HG02938 (cell line): Measurements from ENCODE around the gene DHRS9.

Experiments used
- ATAC-seq: cut with Tn5 transposase; IDR thresholded peaks from one replicate; pipeline ENCODE4 v1.9.1; 2021; ENCODE audit warnings: mild to moderate bottlenecking, moderate library complexity; ENCODE audit not compliant: unreplicated experiment

The DHRS9 gene

GRCh38 chr2:169093535-169093934 is 24.2 kb downstream of the DHRS9 start:
- ATAC-seq: no peak

- no peak for ATAC-seq
Measured at GRCh38 chr2:169094676-169095075, 25.3 kb downstream of the DHRS9 start.

DNA sequence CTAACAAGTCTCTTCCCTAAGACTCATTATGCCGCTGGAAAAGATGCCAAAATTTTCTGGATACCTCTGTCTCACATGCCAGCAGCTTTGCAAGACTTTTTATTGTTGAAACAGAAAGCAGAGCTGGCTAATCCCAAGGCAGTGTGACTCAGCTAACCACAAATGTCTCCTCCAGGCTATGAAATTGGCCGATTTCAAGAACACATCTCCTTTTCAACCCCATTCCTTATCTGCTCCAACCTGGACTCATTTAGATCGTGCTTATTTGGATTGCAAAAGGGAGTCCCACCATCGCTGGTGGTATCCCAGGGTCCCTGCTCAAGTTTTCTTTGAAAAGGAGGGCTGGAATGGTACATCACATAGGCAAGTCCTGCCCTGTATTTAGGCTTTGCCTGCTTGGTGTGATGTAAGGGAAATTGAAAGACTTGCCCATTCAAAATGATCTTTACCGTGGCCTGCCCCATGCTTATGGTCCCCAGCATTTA is 26.3 kb downstream of the DHRS9 start:
- ATAC-seq: no peak

- ATAC-seq: no peak
Measured at GRCh38 chr2:169104848-169105247, 35.5 kb downstream of the DHRS9 start.

DNA sequence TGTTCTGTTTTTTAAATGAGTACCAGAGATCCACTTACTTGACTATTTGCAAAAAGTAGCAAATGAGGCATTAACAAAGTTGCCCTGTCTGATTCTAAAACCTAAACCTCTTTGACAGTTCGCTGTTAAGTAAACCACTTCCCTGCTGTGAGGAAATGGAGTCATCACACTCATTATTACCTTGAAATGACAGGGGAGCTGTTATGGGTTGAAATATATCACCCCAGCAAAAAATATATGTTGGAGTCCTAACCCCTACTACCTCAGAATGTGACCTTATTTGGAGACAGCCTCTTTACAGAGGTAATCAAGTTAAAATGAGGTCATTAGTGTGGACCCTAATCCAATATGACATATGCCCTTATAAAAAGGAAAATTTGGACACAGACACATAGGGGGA is 36.1 kb downstream of the DHRS9 start:
- ATAC-seq: no peak

DNA sequence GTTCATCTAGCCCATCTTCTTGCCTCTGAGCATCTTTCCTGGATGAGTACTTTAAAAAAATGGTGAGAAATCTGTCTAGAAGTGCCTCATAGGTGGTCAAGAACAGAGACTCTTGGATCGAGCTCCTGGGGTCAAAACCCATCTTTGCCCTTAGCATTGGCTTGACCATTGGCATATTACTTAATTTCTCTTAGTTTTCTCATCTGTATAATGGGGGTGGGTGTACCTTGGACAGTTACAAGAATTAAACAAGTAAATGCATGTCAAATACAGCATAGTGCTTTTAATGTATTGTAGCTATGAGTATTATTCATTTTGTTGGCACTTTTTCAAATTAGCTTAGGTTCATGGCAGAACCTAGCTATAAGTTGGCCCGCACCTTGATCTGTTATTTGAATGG is 36.8 kb downstream of the DHRS9 start:
- no peak for ATAC-seq

DNA sequence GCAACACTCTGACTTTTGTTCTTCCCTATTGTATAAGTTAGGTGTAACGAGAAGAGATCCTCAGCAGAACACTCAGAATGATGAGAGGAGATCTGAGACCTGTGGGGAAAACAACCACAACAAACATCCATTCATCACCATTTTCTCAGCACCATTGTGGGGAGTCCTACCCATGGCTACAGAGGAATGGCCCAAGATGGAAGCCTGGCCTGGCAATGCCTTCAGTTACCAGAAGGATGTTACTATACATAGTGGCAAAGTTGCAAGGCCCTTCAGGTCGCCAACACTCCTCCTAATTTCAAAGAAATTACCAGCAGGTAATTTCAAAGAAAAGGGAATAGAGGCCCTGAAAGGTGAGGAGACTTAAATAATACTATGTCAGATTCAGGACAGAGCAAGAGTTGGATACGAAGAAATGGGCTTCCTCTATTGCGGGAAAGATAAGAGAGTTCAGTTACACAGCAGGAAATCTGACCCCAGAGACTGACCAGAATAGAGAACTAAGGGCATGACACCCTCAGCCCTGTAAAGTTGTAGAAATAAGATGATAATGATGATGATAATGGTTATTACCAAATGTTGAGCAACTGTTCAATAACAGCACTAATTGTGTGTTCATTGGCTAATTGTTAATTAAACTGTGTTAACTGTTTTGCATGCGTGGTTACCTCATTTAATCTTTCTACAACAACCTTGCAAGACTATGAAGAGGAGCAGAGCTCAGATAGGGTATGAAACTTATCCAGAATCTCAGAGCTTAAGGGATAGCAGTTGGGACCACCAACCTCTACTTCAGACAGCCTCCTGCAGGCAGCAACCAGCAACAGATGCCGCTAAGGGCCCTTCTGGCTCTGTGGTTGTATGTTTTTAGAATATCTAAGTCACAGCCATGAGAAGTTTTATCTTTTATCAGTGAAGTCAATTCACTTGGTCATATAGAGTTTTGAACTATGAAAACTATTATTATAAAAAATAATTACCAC is 37.5 kb downstream of the DHRS9 start:
- no peak for ATAC-seq

DNA sequence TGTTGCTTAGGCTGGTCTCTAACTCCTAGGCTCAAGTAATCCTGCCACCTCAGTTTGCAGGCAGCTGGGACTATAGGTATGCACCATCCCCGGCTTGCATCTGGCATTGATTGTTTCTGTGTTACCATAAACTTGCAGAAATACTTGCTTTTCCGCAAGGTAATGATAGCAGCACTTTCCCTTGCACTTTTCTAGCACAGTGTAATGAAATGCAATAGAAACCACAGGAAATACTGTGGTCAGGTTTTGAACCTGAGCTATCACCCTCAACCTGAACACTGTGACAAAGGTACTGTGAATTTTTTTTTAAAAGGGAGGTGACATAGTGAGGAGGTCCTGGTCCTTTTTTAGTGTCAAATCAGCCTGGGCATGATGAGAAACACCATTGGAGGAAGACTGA is 38.3 kb downstream of the DHRS9 start:
- peak; percentile 70 for ATAC-seq

DNA sequence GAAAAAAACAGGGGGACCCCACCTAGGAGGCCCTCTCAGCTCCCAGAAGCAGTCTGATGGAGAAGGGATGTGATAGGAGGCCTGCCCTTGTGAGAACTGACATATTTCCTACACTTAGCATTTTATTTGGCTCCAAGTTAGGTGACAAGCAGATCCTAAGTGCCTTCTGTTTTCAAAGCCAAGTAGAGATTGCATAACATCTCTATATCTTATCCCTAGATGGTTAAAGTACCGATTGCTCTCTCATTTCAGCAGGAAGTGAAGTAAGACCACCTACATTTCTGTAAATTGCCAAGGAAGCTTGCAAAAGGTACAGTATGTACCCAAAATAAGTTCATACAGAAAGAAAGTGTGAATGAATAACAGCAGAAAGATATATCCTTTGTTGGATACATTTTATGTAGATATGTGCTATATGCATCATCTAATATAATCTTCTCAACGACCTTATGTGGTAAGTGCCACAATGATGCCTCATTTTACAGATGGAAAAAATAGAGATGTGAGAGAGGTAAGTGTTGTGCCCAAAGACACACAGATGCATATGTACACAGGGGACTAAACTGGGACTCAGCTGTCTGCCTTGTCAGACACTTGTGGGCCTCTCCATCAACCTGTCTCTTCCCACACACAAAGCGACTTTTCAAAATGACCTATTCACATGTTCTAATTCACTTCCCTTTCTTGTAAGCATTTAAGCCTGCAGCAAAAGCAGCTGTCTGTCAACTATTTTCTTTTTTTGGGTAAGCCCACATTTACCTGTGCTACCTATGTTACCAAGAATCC is 38.9 kb downstream of the DHRS9 start:
- ATAC-seq: no peak

GRCh38 chr2:169109502-169110409 is 40.4 kb downstream of the DHRS9 start:
- ATAC-seq: peak; percentile 52

DNA sequence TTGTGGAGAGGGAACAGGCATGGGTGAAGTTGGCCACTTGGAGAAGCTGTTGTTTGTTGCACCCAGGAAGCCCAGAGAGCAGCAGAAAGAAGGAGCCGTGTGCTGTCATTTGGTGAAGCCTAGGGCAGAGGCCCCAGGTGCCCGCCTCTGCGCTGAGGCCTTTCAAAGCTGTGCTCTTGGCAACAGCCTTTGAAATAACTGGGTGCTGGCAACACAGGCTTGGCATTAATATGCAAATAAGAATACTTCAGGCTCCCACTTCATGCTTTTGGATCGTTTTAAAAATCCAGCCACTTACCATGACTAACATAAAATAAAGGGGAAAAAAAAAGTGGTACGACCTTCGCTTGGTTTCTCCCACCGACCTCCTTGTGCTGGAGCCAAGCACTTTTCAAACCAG is 41.1 kb downstream of the DHRS9 start:
- no peak for ATAC-seq

DNA sequence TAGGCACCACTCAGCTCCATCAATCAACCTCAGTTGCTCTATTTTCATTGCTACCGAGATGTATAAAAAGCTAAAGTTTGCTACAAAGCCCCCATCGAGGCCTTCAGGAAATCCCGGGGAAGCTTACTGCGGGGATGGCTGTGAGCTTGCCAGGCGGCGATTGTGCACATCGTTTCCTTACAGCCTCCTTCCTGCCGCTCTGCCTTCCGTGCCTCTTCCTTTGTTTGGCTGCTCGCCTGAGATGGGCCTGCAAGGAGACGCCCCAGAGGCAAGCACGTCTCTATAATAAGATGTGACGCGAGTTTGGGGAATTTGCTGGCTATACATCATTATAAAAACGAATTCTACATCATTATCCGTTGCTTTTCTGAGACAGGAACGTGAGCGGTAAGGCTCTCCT is 41.6 kb downstream of the DHRS9 start:
- no peak for ATAC-seq

GRCh38 chr2:169112841-169113240 is 43.5 kb downstream of the DHRS9 start:
- no peak for ATAC-seq

GRCh38 chr2:169114056-169114455 is 44.7 kb downstream of the DHRS9 start:
- ATAC-seq: no peak

DNA sequence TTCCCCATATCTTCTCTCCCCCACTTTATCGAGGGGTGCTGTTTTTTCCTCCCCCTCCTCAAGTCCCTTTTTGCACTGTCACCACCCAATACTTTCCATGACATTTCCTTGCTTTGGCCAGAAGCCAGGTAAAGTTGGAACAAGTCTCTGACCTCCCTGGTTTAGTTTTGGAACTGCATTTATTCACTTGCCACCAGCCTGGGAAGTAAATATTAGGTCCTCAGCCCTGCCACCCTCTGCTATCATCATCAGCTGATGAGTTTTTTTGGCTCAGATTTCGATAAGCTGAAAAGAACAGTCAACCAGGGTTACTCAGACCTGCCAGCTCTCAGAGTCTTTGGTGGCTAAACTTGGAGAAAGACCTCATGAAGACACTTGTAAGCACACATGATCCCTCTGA is 47.0 kb downstream of the DHRS9 start:
- no peak for ATAC-seq

- no peak for ATAC-seq
Measured at GRCh38 chr2:169116993-169117392, 47.6 kb downstream of the DHRS9 start.

- ATAC-seq: no peak
Measured at GRCh38 chr2:169118060-169118459, 48.7 kb downstream of the DHRS9 start.

DNA sequence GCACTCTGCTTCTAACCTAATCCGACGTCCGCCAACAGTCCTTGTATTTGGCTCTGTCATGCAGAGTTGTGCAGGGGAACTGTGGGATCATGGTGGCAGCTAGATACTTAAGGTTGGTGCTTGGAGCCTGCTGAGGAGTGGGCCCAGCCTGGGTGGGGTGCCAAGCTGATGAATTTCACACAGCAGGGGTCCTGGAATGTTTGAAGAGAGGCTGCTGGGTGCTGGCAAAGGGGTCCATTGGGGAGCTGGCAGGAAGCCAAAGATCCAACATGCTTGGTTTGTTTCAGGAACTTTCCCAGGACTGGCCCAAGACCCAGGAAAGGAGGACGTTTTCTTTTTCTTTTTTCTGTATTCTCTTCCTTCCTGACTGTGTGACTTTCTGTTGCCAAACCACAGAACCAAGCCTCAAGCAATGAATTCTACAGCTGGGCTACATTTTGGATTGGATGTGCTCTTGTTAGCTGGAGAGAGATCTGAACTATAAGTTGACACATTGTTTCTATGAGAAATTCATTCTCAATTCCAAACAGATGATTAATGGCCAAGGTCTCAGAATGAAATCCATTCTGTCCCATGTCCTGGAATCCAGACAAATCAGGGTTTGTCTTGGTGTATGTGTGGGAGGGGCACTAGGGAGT is 49.9 kb downstream of the DHRS9 start:
- ATAC-seq: no peak

GRCh38 chr2:169119851-169120250 is 50.5 kb downstream of the DHRS9 start:
- ATAC-seq: no peak

DNA sequence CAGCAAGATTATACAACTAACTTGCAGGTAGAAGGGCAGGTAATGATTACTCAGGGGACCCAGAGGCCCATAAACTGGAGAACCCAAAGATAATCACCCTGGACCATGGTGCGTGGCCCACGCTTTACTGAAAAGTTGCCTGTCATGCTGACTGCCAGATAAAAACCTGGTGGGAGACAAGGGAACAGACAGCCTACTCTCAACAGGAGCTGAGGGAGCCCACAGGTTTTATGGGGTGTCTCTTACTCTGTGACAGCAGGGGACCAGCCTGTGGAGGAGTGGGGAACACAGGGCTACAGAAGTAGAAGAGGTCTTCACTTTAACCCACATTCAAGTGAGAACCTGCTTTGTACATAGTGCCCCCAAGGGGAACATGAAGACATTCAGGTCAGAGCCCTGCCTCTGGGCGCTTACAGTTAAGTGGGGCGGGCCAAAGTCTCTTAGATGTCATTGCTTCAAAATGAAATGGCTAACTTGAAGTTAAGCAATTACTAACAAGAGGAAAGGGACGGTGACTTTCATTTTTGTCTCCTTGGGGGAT is 60.4 kb downstream of the DHRS9 start:
- no peak for ATAC-seq
